Stimulated activated naive B cell treated with anti-CD40 and anti-IgM and Interleukin-4, amounts not matched to agents 10 μg/mL and 1 μg/mL and 100 μg/mL, for 72 hours (primary cell): Measurements from ENCODE around the gene KLK12.

Experiments
- ATAC-seq, 2 donors: fragments of 150-1000 bp; cut with Tn5 transposase; replicated peaks; 2 replicates each; pipeline ENCODE4 v1.10.0; 2021; ENCODE audit warnings: moderate library complexity in 1 of 2
- DNase-seq: peaks from one replicate; pipeline ENCODE4 v3.0.0; 2021
- H3K27ac Mint-ChIP-seq: one replicate; pipeline ENCODE4 v1.8.0; 2022; ENCODE audit warnings: mild to moderate bottlenecking, mixed read lengths
- H3K27me3 Mint-ChIP-seq, 2 donors: one replicate each; pipeline ENCODE4 v1.8.0; 2022; ENCODE audit warnings: mixed read lengths in 2 of 2
- H3K36me3 Mint-ChIP-seq, 2 donors: one replicate each; pipeline ENCODE4 v1.8.0; 2022; ENCODE audit warnings: mixed read lengths in 2 of 2, mild to moderate bottlenecking in 1 of 2
- H3K4me1 Mint-ChIP-seq, 2 donors: one replicate each; pipeline ENCODE4 v1.8.0; 2022; ENCODE audit warnings: mixed read lengths in 2 of 2, mild to moderate bottlenecking in 1 of 2
- H3K4me3 Mint-ChIP-seq, 2 donors: one replicate each; pipeline ENCODE4 v1.8.0; 2022; ENCODE audit warnings: mild to moderate bottlenecking in 2 of 2, mixed read lengths in 2 of 2, moderate library complexity in 1 of 2
- H3K9me3 Mint-ChIP-seq, 2 donors: one replicate each; pipeline ENCODE4 v1.8.0; 2022; ENCODE audit warnings: mixed read lengths in 2 of 2, mild to moderate bottlenecking in 1 of 2

Gene KLK12, protein sequence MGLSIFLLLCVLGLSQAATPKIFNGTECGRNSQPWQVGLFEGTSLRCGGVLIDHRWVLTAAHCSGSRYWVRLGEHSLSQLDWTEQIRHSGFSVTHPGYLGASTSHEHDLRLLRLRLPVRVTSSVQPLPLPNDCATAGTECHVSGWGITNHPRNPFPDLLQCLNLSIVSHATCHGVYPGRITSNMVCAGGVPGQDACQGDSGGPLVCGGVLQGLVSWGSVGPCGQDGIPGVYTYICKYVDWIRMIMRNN

DNA sequence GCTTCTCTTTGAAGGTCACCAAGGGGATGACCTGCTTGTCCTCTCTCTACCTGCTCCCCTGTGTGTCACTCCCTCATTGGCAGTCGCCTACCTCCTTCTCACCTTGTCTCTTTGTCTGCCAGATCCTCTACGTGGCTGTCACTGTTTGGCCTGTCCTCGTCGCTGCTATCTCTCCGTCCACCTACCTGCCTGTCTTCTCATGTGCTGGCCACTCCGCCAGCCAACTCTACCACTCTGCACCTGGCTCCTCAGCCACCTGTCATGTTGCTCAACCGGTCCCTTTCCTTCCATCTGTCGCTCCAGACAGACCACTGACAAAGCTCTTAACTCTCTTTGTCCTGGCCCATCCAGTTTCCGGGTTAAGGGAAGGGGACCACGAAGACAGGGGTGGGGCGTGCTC is at the start of gene KLK12:
Gene KLK12 (minus strand): TSS at position 299 of the 400 bp plus-strand sequence. CDS start 381 bp downstream, outside the sequence.
- DNase-seq = no peak
- Mint-ChIP-seq H3K36me3 (peaks cover 2 to 3% of the 10 kb centered on the region in 2 donors), H3K27me3 (peaks cover 44 to 48% of the 10 kb centered on the region in 2 donors), H3K9me3 (peaks cover 10 to 11% of the 10 kb centered on the region in 2 donors), H3K4me3 (no peak within 1 kb of the TSS), H3K4me1 (no peaks in the 10 kb centered on the region), H3K27ac (peak within 1 kb of the TSS; percentile 52)
- ATAC-seq = no peak

DNA sequence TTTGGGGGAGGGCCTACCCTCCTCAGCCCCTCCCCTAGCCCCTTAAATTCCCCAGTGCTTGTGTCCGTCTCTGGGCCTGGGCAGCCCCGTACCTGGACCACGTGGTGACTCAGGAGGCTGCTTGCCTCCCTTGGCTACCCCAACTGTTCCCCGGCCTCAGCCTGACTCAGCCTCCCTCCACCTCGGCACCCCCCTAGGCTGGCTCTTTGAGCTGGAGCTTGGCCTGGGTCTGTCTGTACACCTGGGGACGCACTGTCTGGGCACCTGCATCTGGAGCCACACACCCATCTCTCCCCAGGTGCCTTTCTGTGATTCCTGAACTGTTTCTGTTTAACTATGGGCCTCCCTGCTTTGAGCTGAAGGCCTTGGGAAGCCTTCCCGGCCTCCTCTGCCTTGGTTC is 49.7 kb upstream of the KLK12 start:
- Mint-ChIP-seq H3K27ac (no peak overlapping the region), H3K9me3 (no peaks in the 10 kb centered on the region)

DNA sequence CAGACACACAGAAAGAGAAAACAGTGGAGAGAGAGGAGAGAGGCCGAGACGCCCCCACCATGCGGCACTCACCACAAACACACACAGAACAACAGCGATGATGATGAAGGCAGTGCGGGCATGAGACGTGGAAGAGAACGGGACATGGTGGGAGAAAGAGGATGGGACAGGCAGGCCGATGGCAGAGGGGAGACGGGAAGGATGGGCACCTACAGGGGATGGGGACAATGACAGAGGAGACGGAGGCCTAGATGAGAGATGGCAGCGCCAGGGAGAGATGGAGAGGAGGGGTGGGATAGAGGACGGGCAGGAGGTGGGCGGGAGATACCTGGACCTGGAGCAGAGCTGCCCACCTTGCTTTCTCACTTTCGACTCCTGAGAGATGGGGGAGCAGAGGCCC is 49.0 kb upstream of the KLK12 start:
- Mint-ChIP-seq H3K27me3 (peaks cover 19 to 23% of the 10 kb centered on the region in 2 donors), H3K27ac (no peak overlapping the region), H3K36me3 (peaks cover 4 to 7% of the 10 kb centered on the region in 2 donors)

More for the DNA sequence above, 49.7 kb upstream of the KLK12 start:
- Mint-ChIP-seq H3K4me1 (no peaks in the 10 kb centered on the region), H3K4me3 (no peak overlapping the region), H3K27me3 (peaks cover 19 to 23% of the 10 kb centered on the region in 2 donors), H3K36me3 (peaks cover 10 to 11% of the 10 kb centered on the region in 2 donors)
- ATAC-seq (no peak), DNase-seq (no peak)

DNA sequence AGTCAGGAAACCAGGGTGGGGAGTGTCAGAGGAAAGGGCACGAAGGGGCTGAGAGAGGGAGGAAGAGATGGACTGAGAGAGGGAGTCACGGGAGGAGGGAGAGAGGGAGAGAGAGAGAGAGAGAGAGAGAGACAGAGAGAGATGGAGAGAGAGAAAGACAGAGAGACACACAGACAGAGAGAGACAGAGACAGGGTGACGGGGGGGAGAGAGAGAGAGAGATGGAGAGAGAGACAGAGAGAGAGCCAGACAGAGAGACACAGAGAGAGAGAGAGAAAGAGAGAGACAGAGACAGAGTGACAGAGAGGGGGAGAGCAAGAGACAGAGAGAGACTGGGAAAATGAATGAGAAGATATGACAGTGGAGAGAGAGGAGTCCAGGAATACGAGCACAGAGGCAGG is 48.4 kb upstream of the KLK12 start:
- DNase-seq = no peak
- H3K4me1 Mint-ChIP-seq = no peaks in the 10 kb centered on the region
- no peaks in the 10 kb centered on the region for H3K9me3 Mint-ChIP-seq
- H3K27ac Mint-ChIP-seq = no peak overlapping the region
- no peak for ATAC-seq
- H3K4me3 Mint-ChIP-seq = no peak overlapping the region
- H3K36me3 Mint-ChIP-seq = peaks cover 7 to 9% of the 10 kb centered on the region in 2 donors
- H3K27me3 Mint-ChIP-seq = peaks cover 19 to 23% of the 10 kb centered on the region in 2 donors

More for the DNA sequence above, 49.0 kb upstream of the KLK12 start:
- Mint-ChIP-seq H3K4me1 (no peaks in the 10 kb centered on the region), H3K9me3 (no peaks in the 10 kb centered on the region), H3K4me3 (no peak overlapping the region)
- DNase-seq (no peak), ATAC-seq (no peak)

DNA sequence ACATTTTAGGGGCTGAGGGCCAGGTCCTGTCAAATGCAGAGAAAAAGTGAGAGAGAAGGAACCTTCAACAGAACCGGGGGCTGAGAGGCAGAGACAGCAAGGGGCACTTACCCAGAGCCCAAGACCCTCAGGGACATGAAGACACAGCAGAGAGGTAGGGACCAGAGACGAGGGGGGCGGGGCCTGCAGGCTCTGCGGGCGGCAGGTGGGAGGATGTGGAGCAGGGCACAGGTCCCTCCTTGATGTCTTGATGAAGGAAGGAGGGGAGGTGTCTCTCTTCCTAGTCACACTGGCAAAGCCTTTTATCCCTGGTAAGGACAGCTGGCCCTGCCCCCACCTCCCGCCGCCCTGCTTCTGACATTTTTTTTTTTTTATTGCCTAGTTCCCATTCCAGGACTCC is 47.8 kb upstream of the KLK12 start, which contains the start of gene KLK14:
Gene KLK14 (minus strand): TSS at position 277 of the 400 bp plus-strand sequence. CDS start 273 bp downstream, at position 4.
- no peak for ATAC-seq
- no peaks in the 10 kb centered on the region for H3K4me1 Mint-ChIP-seq
- no peak within 1 kb of the TSS for H3K4me3 Mint-ChIP-seq
- no peak for DNase-seq
- no peak within 1 kb of the TSS for H3K27ac Mint-ChIP-seq
- peaks cover 7 to 9% of the 10 kb centered on the region in 2 donors for H3K36me3 Mint-ChIP-seq
- no peaks in the 10 kb centered on the region for H3K9me3 Mint-ChIP-seq
- H3K27me3 Mint-ChIP-seq = peaks cover 19 to 23% of the 10 kb centered on the region in 2 donors

DNA sequence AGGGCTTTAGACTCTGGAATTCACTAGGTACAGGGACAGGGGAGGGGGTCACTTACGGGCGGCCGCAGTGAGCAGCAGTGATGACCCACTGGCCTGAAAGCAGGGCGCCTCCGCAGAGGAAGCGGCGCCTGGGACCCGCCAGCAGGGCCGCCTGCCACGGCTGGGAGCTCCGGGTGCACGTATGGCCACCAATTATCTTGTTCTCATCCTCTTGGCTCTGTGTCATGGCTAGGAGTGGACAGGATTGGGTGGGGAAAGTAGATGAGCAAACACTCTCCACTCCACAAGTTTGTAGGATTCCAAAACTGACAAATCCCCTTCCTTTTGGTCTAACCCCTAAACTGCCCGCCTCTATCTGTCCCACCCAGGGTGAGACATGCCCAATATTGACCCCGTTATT is 46.7 kb upstream of the KLK12 start:
- Mint-ChIP-seq H3K9me3 (no peaks in the 10 kb centered on the region), H3K36me3 (peaks cover 3 to 8% of the 10 kb centered on the region in 2 donors), H3K27ac (no peak overlapping the region), H3K27me3 (peaks cover 19 to 23% of the 10 kb centered on the region in 2 donors), H3K4me3 (no peak overlapping the region), H3K4me1 (no peaks in the 10 kb centered on the region)
- DNase-seq (no peak), ATAC-seq (no peak)

DNA sequence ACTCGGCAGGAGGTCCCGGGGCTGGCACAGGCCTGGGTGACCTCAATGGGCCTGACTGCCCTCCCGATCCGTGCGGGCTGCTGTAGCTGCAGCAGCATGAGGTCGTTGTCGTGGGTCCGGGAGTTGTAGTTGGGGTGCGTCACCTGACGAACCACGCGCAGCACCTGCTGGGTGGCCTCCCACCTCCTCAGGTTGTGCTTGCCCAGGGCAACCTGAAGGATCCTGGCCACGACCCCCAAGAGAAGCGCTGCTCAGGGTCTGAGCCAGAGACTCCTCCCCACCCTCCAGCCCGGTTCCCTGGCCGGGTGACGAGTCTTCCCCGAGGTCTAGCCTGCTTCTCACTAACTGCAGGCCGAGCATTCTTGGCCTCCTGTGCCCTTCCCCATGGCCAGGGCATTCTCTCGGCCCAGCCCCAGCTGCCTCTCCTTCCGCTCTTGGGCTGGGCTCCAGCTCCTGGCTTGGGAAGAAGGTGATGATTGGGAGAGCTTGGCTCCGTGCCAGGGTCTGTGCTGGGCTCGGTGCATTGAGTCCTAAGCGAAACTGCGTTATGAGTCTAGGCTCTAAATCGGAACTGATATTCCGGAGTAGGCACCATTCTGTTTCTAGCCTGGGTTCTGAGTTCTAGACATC is 44.8 kb upstream of the KLK12 start:
- no peak overlapping the region for H3K4me3 Mint-ChIP-seq
- H3K36me3 Mint-ChIP-seq = peaks cover 0 to 8% of the 10 kb centered on the region in 2 donors
- DNase-seq = no peak
- H3K27ac Mint-ChIP-seq = no peak overlapping the region
- H3K27me3 Mint-ChIP-seq = peaks cover 19 to 28% of the 10 kb centered on the region in 2 donors
- no peaks in the 10 kb centered on the region for H3K9me3 Mint-ChIP-seq
- ATAC-seq = no peak
- H3K4me1 Mint-ChIP-seq = no peaks in the 10 kb centered on the region

DNA sequence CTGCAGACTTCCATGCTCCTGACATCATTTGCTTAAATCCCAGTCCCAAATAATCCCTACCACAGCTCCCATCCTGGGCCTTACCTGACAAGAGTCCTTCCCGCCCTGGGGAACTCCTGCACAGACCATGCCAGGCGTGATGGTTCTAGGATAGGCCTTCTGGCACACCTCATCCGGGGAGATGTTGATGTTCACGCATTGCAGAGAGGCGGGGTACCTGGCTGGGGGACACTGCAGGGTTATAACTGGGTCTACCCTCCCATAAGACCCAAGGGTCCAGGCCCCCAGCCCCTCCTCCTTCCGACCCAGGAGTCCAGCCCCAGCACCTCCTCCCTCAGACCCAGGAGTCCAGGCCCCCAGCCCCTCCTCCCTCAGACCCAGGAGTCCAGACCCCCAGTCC is 43.9 kb upstream of the KLK12 start:
- H3K9me3 Mint-ChIP-seq = peaks cover 5 to 6% of the 10 kb centered on the region in 2 donors
- H3K36me3 Mint-ChIP-seq = peaks cover 0 to 8% of the 10 kb centered on the region in 2 donors
- peaks cover 22 to 24% of the 10 kb centered on the region in 2 donors for H3K27me3 Mint-ChIP-seq
- ATAC-seq (no peak), DNase-seq (no peak)
- H3K4me3 Mint-ChIP-seq = no peak overlapping the region
- no peak overlapping the region for H3K27ac Mint-ChIP-seq
- H3K4me1 Mint-ChIP-seq = no peaks in the 10 kb centered on the region

DNA sequence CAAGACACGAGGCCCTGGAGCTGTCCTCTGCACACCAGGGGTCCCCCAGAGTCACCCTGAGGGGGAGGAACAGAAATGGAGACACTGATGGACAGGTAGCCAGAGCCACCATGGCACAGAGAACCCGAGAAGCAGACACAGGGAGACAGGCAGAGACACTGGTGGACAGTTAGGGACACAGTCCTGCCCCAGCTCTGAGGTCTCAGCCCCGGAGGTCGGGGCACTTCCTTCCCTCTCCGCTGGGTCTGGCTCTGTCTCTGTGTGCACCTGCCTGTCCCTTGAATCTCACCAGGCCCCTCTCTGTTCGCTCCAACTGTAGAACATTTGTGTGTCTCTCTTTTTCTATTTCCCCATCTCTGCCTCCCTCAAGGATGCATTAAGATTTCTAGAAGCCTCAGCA is 43.3 kb upstream of the KLK12 start:
- no peaks in the 10 kb centered on the region for H3K4me1 Mint-ChIP-seq
- H3K36me3 Mint-ChIP-seq = peaks cover 0 to 8% of the 10 kb centered on the region in 2 donors
- no peak overlapping the region for H3K27ac Mint-ChIP-seq
- no peak for ATAC-seq
- no peak for DNase-seq
- H3K4me3 Mint-ChIP-seq = no peak overlapping the region
- H3K9me3 Mint-ChIP-seq = peaks cover 6 to 7% of the 10 kb centered on the region in 2 donors
- H3K27me3 Mint-ChIP-seq = peaks cover 16 to 18% of the 10 kb centered on the region in 2 donors

DNA sequence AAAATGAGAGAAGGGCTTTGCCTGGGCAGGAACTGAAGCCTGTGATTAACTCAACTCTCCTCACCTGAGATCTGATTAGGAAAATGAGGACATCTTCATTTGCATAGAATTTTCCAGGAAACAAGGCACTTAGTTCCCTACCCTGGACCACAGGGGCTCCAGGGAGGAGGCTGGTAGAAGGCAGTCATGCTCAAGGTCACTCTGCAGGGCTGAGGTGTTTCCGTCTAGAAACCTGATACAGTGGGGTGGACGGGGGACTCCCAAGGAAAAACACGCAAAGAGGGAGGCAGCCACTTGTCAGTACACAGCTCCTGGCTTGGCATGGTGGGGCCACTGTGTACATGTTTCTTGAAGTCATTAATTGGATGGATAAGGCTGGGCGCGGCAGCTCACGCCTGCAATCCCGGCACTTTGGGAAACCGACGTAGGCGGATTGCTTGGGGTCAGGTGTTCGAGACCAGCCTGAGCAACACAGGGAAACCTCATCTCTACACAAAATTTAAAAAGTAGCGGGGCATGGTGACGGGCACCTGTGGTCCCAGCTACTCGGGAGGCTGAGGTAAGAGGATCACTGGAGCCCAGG is 41.9 kb upstream of the KLK12 start:
- Mint-ChIP-seq H3K4me1 (no peaks in the 10 kb centered on the region), H3K4me3 (no peak overlapping the region), H3K9me3 (peaks cover 6 to 7% of the 10 kb centered on the region in 2 donors), H3K27me3 (peaks cover 6 to 7% of the 10 kb centered on the region in 2 donors), H3K27ac (no peak overlapping the region), H3K36me3 (peaks cover 0 to 8% of the 10 kb centered on the region in 2 donors)
- DNase-seq (no peak), ATAC-seq (no peak)

DNA sequence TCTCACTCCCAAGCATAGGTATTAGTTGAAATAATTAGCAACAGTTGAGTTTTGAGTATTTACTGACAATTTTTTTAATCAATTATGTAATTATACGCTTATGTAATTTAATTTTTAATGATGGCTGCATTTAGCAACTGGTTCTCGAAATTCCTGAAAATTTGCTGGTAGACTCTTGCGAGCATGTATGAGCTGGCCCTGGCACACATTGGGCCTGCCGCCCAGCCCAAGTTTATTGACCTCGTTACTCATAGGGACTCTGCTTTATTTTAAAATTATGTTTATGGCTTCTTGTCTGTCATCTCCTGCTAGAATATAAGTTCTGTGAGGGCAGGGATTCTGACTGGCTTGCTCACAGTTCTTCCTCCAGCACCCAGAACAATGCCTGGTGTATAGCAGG is 41.2 kb upstream of the KLK12 start:
- Mint-ChIP-seq H3K27me3 (peaks cover 5 to 6% of the 10 kb centered on the region in 2 donors), H3K4me3 (no peak overlapping the region)

DNA sequence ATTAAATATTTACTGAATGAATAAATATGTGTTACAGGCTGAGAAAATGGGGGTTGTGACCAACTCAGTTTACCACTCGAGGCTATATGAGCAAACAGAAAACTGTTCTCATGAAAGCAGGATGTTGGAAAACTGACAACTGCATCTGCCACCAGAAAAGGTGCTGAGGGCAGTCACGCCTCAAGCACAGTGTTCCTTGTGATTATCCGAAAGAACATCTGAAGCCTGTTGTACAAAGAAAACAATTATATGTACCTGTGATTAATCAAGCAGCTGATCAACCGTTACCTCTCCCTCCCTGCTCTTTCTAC is 36.2 kb upstream of the KLK12 start:
- DNase-seq = no peak
- Mint-ChIP-seq H3K36me3 (peaks cover 0 to 1% of the 10 kb centered on the region in 2 donors), H3K27me3 (peaks cover 22 to 23% of the 10 kb centered on the region in 2 donors), H3K9me3 (peaks cover 11% of the 10 kb centered on the region in 2 donors), H3K4me1 (no peaks in the 10 kb centered on the region), H3K27ac (no peak overlapping the region), H3K4me3 (no peak overlapping the region)
- ATAC-seq = no peak

More for the DNA sequence above, 41.2 kb upstream of the KLK12 start:
- ATAC-seq (no peak), DNase-seq (no peak)
- Mint-ChIP-seq H3K9me3 (peaks cover 6 to 7% of the 10 kb centered on the region in 2 donors), H3K4me1 (no peaks in the 10 kb centered on the region), H3K27ac (no peak overlapping the region), H3K36me3 (peaks cover 0 to 8% of the 10 kb centered on the region in 2 donors)

DNA sequence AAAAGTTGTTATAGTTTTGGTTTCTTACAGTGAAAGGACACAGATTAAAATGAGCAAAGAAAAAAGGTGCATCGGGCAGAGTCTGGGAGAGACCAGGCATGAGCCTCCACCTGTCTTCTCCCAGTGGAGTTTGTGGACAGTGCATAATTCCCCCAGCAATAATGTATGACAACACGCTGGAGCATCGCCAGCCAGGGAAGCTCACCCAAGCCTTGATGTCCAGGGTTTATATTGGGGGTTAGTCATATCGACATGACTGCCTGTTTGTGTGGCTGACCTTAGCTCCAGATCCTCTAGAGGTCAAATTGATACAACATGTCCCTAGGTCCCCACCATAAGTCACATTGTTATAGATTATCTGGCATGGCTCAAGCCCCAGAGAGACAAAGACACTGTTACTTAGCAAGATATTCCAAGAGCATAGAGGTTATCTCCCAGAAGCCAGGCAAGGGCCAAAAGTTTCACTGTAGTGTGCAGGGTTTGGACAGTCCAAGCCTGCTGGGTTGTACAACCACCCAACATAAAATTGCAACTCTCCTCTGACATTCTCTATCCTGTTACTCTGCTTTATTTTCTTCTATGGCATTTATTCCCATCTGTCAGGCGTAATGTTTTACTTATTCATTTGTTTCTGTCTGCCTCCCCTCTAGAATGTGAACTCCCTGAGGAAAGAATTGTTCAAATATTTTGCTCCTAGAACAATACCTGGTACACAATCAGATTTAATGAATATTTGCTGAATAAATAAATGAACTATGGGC is 35.7 kb upstream of the KLK12 start:
- H3K27me3 Mint-ChIP-seq = peaks cover 27 to 28% of the 10 kb centered on the region in 2 donors
- no peak for ATAC-seq
- DNase-seq = no peak

More for the DNA sequence above, 35.7 kb upstream of the KLK12 start:
- peaks cover 0 to 1% of the 10 kb centered on the region in 2 donors for H3K36me3 Mint-ChIP-seq
- no peak overlapping the region for H3K4me3 Mint-ChIP-seq
- peaks cover 11% of the 10 kb centered on the region in 2 donors for H3K9me3 Mint-ChIP-seq
- no peak overlapping the region for H3K27ac Mint-ChIP-seq
- H3K4me1 Mint-ChIP-seq = no peaks in the 10 kb centered on the region
